Lower lobe of right lung (tissue), 2 donors: Measurements from ENCODE around the gene DPP6. TPM values are rescaled to one million over a fixed set of nuclear protein-coding genes. Genes with fewer than 3 reads are reported as not detected.

Experiments used
- ATAC-seq, 2 donors: fragments of 200-7000 bp; cut with Tn5 transposase; one replicate each; pipeline ENCODE4 v1.9.1; 2020 to 2022; ENCODE audit warnings: mild to moderate bottlenecking in 2 of 2, moderate library complexity in 2 of 2
- DNase-seq: peaks from one replicate; pipeline ENCODE4 v3.0.0-alpha.2; 2020
- H3K27ac ChIP-seq: fragments of 200-600 bp; one replicate; pipeline ENCODE4 v1.8.0; 2022
- H3K27me3 ChIP-seq: fragments of 200-600 bp; one replicate; pipeline ENCODE4 v1.8.0; 2022; ENCODE audit warnings: low read depth
- H3K36me3 ChIP-seq: fragments of 200-600 bp; one replicate; pipeline ENCODE4 v1.8.0; 2022; ENCODE audit warnings: mild to moderate bottlenecking
- H3K4me1 ChIP-seq: fragments of 200-600 bp; one replicate; pipeline ENCODE4 v1.8.0; 2022
- H3K4me3 ChIP-seq: fragments of 200-600 bp; one replicate; pipeline ENCODE4 v1.8.0; 2022; ENCODE audit warnings: mild to moderate bottlenecking
- H3K9me3 ChIP-seq: fragments of 200-600 bp; one replicate; pipeline ENCODE4 v1.8.0; 2022
- intact Hi-C: fragments of 100-400 bp; cut with DNase I; formaldehyde crosslinking; loops from one replicate; pipeline ENCODE4 v1.11.0; 2022
- total RNA-seq: library from RNA; stranded (reverse); fragmentation: NEBNext Ultra II Directional; extraction: Animal tissue kit (Norgen Biotek cat#: 25700); gene quantifications from one replicate; pipeline ENCODE4 v1.2.1, GENCODE V29; 2021
- TF ChIP-seq, protein P1 (sequence below): fragments of 200-600 bp; IDR thresholded peaks from one replicate; pipeline ENCODE4 v1.8.0; 2022; ENCODE audit warnings: antibody characterized with exemption, mild to moderate bottlenecking
- donor health status: DM: no; HTN: yes; CAD: no; lungs with severe emphysema.

DPP6 gene
- total RNA-seq, 1 donor from 2014 or later, result 0.71 TPM

DNA sequence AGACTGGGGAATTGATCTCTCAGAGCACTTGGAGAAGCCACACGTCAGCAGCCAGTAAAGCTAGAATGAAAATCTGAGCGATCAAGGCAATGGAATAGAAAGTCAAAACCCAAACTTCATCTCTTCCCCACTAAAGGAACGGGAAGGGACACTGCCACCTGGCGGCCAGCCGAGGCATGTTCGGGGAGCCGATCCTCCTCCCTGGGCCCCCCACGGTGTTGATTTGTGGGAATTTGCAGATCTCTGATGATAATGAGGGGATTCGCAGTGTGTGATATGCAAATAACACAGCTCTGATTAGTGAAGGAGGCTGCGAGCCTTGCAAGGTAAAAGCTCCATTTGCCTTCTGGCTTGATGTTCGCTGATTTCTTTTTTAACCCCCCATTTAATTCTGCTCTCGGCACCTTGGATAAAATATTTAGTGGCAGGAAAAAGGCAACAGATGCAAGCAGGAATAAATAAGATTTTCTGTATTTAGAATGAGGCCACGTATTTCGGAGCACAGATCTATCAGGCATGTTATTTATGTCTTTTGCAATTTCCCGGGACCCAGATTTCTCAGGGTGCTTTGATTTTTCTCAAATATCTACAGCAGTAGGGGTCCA lies 692.2 kb downstream of the DPP6 start:
- TF ChIP-seq, protein P1, sequence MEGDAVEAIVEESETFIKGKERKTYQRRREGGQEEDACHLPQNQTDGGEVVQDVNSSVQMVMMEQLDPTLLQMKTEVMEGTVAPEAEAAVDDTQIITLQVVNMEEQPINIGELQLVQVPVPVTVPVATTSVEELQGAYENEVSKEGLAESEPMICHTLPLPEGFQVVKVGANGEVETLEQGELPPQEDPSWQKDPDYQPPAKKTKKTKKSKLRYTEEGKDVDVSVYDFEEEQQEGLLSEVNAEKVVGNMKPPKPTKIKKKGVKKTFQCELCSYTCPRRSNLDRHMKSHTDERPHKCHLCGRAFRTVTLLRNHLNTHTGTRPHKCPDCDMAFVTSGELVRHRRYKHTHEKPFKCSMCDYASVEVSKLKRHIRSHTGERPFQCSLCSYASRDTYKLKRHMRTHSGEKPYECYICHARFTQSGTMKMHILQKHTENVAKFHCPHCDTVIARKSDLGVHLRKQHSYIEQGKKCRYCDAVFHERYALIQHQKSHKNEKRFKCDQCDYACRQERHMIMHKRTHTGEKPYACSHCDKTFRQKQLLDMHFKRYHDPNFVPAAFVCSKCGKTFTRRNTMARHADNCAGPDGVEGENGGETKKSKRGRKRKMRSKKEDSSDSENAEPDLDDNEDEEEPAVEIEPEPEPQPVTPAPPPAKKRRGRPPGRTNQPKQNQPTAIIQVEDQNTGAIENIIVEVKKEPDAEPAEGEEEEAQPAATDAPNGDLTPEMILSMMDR, result peak; percentile 72
- Histone ChIP-seq H3K4me3 (no peak overlapping the region), H3K9me3 (no peaks in the 10 kb centered on the region), H3K4me1 (no peaks in the 10 kb centered on the region), H3K27ac (no peak overlapping the region), H3K27me3 (peaks cover 3% of the 10 kb centered on the region), H3K36me3 (no peaks in the 10 kb centered on the region)
- DNase-seq, result no peak
- ATAC-seq, result peak in 1 of 2 donors; percentile 45
- intact Hi-C loops, result no loop called here

DNA sequence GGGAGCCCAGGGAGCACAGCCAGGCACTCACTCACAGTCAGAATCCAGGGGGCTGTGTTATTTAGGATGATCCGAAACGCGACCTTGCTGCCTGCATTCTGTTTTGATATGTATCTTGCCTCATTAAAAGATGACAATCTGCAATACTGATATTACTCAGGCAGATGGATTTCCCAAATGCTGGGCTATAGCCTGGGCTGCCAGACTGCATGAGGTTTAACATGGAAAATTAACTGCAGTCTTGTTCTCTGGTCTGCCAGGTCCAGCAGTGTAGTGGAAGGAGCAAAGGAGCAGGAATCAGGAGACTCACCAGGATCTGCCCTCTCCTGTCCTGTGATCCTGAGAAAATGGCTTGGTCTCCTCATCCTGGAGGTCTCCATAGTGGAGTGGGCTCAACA lies 692.7 kb downstream of the DPP6 start:
- Histone ChIP-seq H3K27ac (no peak overlapping the region), H3K27me3 (peaks cover 3% of the 10 kb centered on the region), H3K9me3 (no peaks in the 10 kb centered on the region), H3K4me3 (no peak overlapping the region), H3K4me1 (no peaks in the 10 kb centered on the region), H3K36me3 (no peaks in the 10 kb centered on the region)
- ATAC-seq, result no peak
- intact Hi-C loops, result no loop called here
- no peak for DNase-seq
- TF ChIP-seq, protein P1, result no peak

DNA sequence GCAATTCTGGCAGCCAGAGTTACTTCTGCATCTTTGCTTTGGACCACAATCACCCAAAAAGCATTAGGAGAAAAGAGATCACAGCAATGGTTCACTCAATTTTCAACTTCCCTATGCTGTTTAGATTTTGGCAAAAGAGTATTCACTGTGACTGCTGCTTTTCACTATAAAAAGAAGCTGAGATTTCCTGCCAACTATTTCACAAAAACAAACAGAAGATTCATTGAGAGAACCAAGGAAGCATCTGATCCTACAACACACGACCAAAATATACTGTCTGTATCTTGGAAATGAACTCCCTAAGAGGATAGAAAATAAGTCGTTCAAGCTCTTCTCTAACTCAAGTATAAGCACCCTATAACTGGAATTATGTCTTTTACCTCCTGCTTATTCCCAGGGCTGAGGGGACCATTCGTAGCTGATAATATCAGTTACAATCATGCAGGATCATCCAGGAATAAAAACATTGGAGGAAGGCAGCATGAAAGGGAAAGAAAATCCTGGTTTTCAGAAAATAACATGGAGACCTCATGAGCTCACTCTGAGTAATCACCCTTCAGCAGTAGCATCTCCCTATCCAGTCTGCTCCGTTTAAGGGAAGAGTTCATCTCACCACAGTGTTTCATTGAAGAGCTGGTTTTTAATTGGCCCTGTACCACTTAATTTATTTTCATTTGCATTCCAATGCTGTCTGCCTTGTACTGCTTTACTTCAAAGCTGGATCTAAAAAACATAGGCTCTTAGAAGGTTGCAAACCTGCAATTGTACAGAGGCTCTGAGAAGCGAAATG lies 694.6 kb downstream of the DPP6 start:
- intact Hi-C loops, result no loop called here
- no peak for ATAC-seq
- no peak for DNase-seq
- H3K27ac ChIP-seq, result no peak overlapping the region
- no peaks in the 10 kb centered on the region for H3K4me1 ChIP-seq
- H3K36me3 ChIP-seq, result no peaks in the 10 kb centered on the region
- TF ChIP-seq, protein P1, result no peak
- no peaks in the 10 kb centered on the region for H3K9me3 ChIP-seq
- peaks cover 3% of the 10 kb centered on the region for H3K27me3 ChIP-seq
- no peak overlapping the region for H3K4me3 ChIP-seq

DNA sequence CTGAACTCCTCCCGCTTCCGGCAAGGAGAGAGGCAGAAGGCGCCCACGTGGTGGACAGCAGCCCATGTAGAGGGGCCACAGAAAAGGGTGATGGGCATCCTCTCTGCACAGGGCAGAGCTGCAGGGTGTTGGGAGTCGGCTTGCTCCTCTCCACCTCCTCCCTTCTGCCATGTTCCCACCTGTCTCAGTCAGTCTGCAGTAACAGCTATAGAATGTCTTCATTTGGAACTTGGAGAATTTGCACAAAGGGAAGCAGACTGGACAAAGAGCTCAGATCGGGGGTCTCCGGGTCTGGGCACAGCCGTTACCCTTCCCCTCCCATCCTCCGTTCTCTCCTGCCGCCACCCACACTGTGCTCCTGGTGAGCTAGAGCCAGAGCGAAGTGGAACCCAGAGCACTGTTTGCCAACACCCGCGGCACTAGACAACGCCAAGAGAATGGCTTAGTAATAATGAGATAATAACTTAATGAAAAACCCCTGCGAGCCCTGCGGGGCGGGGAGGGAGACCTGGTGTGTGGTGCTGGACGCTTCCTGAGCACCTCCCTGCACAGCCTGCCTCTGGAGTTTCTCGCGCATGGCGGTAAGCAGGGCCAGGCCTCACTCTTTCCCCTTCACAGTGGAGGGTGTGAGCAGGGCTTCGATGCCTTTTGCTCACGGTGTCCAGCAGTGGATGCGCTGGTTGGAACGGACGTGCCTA lies 696.0 kb downstream of the DPP6 start:
- DNase-seq, result no peak
- Histone ChIP-seq H3K27me3 (peaks cover 3% of the 10 kb centered on the region), H3K36me3 (no peaks in the 10 kb centered on the region), H3K27ac (no peak overlapping the region), H3K4me3 (no peak overlapping the region), H3K4me1 (no peaks in the 10 kb centered on the region), H3K9me3 (no peaks in the 10 kb centered on the region)
- intact Hi-C loops, result no loop called here
- ATAC-seq, result no peak
- TF ChIP-seq, protein P1, result no peak

DNA sequence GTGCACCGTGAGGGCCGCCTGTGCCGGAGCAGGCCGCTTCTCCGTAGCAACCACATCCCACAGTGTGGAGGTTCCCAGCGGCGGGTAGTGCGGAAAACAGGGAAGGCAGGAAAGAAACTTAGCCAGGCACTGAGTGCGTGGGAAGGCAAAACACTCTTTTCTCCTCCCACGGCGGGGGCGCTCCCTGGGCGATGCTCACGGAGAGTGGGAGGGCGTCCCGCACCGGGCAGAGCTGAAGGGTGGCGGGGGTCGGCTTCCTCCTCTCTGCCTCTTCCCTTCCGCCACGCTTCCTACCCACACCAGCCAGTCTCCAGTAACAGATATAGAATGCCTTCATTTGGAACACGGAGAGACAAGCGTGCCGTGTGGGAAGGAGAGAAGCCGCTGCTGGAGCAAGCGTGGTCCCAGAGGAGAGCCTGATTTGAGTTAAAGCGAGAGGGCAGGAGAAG lies 698.2 kb downstream of the DPP6 start:
- H3K4me1 ChIP-seq, result no peaks in the 10 kb centered on the region
- no peaks in the 10 kb centered on the region for H3K9me3 ChIP-seq
- H3K36me3 ChIP-seq, result no peaks in the 10 kb centered on the region
- H3K27ac ChIP-seq, result no peak overlapping the region
- H3K4me3 ChIP-seq, result no peak overlapping the region
- no peak for DNase-seq
- intact Hi-C loops, result no loop called here
- ATAC-seq, result peak in 1 of 2 donors; percentile 38
- H3K27me3 ChIP-seq, result no peaks in the 10 kb centered on the region
- TF ChIP-seq, protein P1, result no peak
